Fibroblast of pulmonary artery (primary cell): Measurements from ENCODE around the gene RHD.
A peak's percentile ranks its signal among the peaks of the same experiment; 100 is the strongest.
"Not testable (repeated sequence)": the region's sequence is repeated elsewhere in the genome, so short reads cannot be mapped to it uniquely, and the experiment has no call there.

ENCODE experiments used
- DNase-seq: peaks from one replicate; pipeline ENCODE4 v3.0.0-alpha.2; 2010; ENCODE audit warnings: low read depth
- H3K4me3 ChIP-seq: replicated peaks from 2 replicates; pipeline ENCODE4 v1.5.1; 2011; ENCODE audit warnings: low read depth, mild to moderate bottlenecking, control low read depth, low read length, moderate library complexity
- CTCF ChIP-seq: IDR thresholded peaks from 2 replicates; pipeline ENCODE4 v1.5.1; 2011; ENCODE audit warnings: mild to moderate bottlenecking, control low read depth, low read length, inconsistent platforms; ENCODE audit errors: missing control alignments

The RHD gene

GRCh38 chr1:25272238-25272637 is at the start of gene RHD:
TSS of gene RHD (plus strand) at chr1:25272509. CDS start at chr1:25272548, 39 bp downstream.
- DNase-seq: not testable (repeated sequence)

GRCh38 chr1:25222606-25223005 is 49.7 kb upstream of the RHD start:
- no peak for DNase-seq
- no peak overlapping the region for H3K4me3 ChIP-seq
- no peak for TF ChIP-seq CTCF

More at GRCh38 chr1:25272238-25272637, at the start of gene RHD:
- H3K4me3 ChIP-seq: not testable (repeated sequence)

GRCh38 chr1:25223471-25223870 is 48.8 kb upstream of the RHD start:
- no peak overlapping the region for H3K4me3 ChIP-seq
- DNase-seq: peak; percentile 45
- no peak for TF ChIP-seq CTCF

GRCh38 chr1:25232027-25232865 is 40.1 kb upstream of the RHD start, which contains the start of gene SYF2:
TSS of gene SYF2 (minus strand) at chr1:25232502. CDS start at chr1:25232467, 35 bp downstream.
- peak; percentile 95 for DNase-seq
- H3K4me3 ChIP-seq: peak within 1 kb of the TSS; percentile 94
- TF ChIP-seq CTCF: no peak

- peak overlapping the region; percentile 94 for H3K4me3 ChIP-seq
- DNase-seq: peak; percentile 90
- TF ChIP-seq CTCF: no peak
Observed at GRCh38 chr1:25232866-25233784, 39.2 kb upstream of the RHD start.

GRCh38 chr1:25235411-25235810 is 36.9 kb upstream of the RHD start:
- not testable (repeated sequence) for DNase-seq, H3K4me3 ChIP-seq

GRCh38 chr1:25236261-25236660 is 36.0 kb upstream of the RHD start:
- not testable (repeated sequence) for H3K4me3 ChIP-seq, DNase-seq

- TF ChIP-seq CTCF: no peak
- DNase-seq: no peak
- H3K4me3 ChIP-seq: no peak overlapping the region
Observed at GRCh38 chr1:25238046-25238445, 34.3 kb upstream of the RHD start.
